Activated CD8-positive, alpha-beta T cell treated with anti-CD3 and anti-CD28 coated beads for 36 hours (primary cell): Measurements from ENCODE around the gene EHD4. TPM values are rescaled to one million over a fixed set of nuclear protein-coding genes. Genes with fewer than 3 reads are reported as not detected.

Experiments used
- ATAC-seq: fragments of 200-7000 bp; cut with Tn5 transposase; one replicate; pipeline ENCODE4 v1.10.0; 2021; ENCODE audit warnings: mild to moderate bottlenecking, moderate library complexity
- CTCF ChIA-PET: fragments of 350-600 bp; sonication (Branson Sonifier 250); formaldehyde crosslinking; loops from one replicate; lab custom pipeline; 2021; ENCODE audit warnings: antibody characterized with exemption; lab: Charles Lee
- POLR2A ChIA-PET: fragments of 350-600 bp; sonication (Branson Sonifier 250); formaldehyde crosslinking; loops from one replicate; lab custom pipeline; 2021; ENCODE audit warnings: antibody characterized with exemption; lab: Charles Lee
- DNase-seq: peaks from one replicate; pipeline ENCODE4 v3.0.0-alpha.2; 2020
- H3K27ac Mint-ChIP-seq: one replicate; pipeline ENCODE4 v1.8.0; 2021; ENCODE audit warnings: mild to moderate bottlenecking, mixed read lengths
- H3K27me3 Mint-ChIP-seq: one replicate; pipeline ENCODE4 v1.8.0; 2021; ENCODE audit warnings: mixed read lengths
- H3K36me3 Mint-ChIP-seq: one replicate; pipeline ENCODE4 v1.8.0; 2021; ENCODE audit warnings: low read depth, mixed read lengths
- H3K4me1 Mint-ChIP-seq: one replicate; pipeline ENCODE4 v1.8.0; 2021; ENCODE audit warnings: low read depth, mixed read lengths
- H3K4me3 Mint-ChIP-seq: one replicate; pipeline ENCODE4 v1.8.0; 2021; ENCODE audit warnings: mild to moderate bottlenecking, moderate library complexity, mixed read lengths
- H3K9me3 Mint-ChIP-seq: one replicate; pipeline ENCODE4 v1.8.0; 2021; ENCODE audit warnings: mixed read lengths
- intact Hi-C: fragments of 100-400 bp; cut with micrococcal nuclease; formaldehyde crosslinking; loops from one replicate; pipeline ENCODE4 v1.10.0; 2022
- total RNA-seq, 2 experiments: library from RNA; stranded (reverse); gene quantifications; one replicate each; pipeline ENCODE4 v1.2.3, GENCODE V29; 2021
- TF ChIP-seq, protein P1 (sequence below): fragments of 200-600 bp; IDR thresholded peaks from one replicate; pipeline ENCODE4 v1.8.0; 2022; ENCODE audit warnings: antibody characterized with exemption, mild to moderate bottlenecking

The EHD4 gene
- total RNA-seq, 2 experiments from 2014 or later, result 22.3 to 22.6 TPM

- ATAC-seq, result no peak
- intact Hi-C loops, result no loop called here
- ChIA-PET CTCF (interaction anchor here (0.7 to 1.4 kb wide), 2 partner anchors 103 to 108 kb away, joined by 3 read pairs; no protein-coding TSS in a partner anchor), POLR2A (interaction anchor here (0.7 kb wide), 1 partner anchor 98 kb away, joined by 3 read pairs; no protein-coding TSS in a partner anchor)
- H3K9me3 Mint-ChIP-seq, result no peaks in the 10 kb centered on the region
- H3K36me3 Mint-ChIP-seq, result no peaks in the 10 kb centered on the region
- TF ChIP-seq, protein P1, sequence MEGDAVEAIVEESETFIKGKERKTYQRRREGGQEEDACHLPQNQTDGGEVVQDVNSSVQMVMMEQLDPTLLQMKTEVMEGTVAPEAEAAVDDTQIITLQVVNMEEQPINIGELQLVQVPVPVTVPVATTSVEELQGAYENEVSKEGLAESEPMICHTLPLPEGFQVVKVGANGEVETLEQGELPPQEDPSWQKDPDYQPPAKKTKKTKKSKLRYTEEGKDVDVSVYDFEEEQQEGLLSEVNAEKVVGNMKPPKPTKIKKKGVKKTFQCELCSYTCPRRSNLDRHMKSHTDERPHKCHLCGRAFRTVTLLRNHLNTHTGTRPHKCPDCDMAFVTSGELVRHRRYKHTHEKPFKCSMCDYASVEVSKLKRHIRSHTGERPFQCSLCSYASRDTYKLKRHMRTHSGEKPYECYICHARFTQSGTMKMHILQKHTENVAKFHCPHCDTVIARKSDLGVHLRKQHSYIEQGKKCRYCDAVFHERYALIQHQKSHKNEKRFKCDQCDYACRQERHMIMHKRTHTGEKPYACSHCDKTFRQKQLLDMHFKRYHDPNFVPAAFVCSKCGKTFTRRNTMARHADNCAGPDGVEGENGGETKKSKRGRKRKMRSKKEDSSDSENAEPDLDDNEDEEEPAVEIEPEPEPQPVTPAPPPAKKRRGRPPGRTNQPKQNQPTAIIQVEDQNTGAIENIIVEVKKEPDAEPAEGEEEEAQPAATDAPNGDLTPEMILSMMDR, result no peak
- no peak overlapping the region for H3K4me3 Mint-ChIP-seq
- no peak overlapping the region for H3K27ac Mint-ChIP-seq
- DNase-seq, result no peak
- peaks cover 3% of the 10 kb centered on the region for H3K4me1 Mint-ChIP-seq
- peaks cover 5% of the 10 kb centered on the region for H3K27me3 Mint-ChIP-seq
Measured at GRCh38 chr15:41876007-41876406, 96.3 kb downstream of the EHD4 start.

DNA sequence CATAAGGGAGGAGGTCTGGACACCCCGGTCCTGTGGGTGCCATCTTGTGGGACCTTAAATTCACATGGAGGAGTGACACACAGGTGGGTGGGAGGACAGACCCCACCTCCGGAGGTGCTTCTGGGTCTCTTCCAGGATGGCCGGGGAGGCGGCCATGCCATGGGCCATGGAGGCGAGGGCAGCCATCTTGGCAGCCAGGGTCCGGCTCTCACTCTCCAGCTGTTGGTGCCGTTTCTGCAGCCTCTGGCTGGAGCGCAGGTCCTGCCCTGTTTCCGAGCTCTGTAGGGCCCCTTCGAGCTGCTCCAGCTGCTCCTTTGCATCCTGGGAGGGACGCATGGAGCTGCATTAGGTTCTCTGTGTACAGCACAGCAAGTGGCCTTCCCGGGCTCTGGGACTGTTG lies 97.6 kb downstream of the EHD4 start:
- Mint-ChIP-seq H3K9me3 (no peaks in the 10 kb centered on the region), H3K4me1 (peaks cover 9% of the 10 kb centered on the region), H3K4me3 (no peak overlapping the region), H3K27ac (no peak overlapping the region), H3K36me3 (no peaks in the 10 kb centered on the region), H3K27me3 (no peaks in the 10 kb centered on the region)
- ATAC-seq (no peak), DNase-seq (no peak)
- intact Hi-C loops, result no loop called here
- TF ChIP-seq, protein P1, result no peak
- ChIA-PET CTCF (interaction anchor here (0.6 to 1.2 kb wide), 2 partner anchors 30 to 95 kb away, joined by 4 to 5 read pairs; no protein-coding TSS in a partner anchor), POLR2A (interaction anchor here (0.7 kb wide), 1 partner anchor 62 kb away, joined by 3 read pairs; no protein-coding TSS in a partner anchor)

DNA sequence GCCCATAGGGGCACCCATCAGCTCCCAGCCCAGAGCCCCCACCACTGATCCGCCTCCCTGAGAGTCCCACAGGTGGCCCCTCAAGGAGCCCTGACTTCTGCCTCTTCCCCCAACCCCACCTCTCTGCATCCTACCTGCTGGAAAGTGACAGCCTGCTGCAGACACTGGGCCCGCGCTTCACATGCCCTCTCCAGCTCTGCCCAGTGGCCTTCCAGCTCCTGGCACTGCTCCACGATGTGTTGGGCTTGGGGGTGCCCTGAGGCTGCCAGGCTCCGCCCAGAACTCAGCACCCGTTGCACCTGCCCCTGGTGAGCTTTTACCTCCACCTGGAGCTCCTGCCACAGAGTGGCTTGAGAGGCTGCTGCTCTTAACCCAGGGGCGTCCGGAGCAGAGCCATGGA lies 98.6 kb downstream of the EHD4 start:
- DNase-seq (no peak), ATAC-seq (no peak)
- Mint-ChIP-seq H3K27me3 (no peaks in the 10 kb centered on the region), H3K4me3 (no peak overlapping the region), H3K36me3 (no peaks in the 10 kb centered on the region), H3K9me3 (no peaks in the 10 kb centered on the region), H3K4me1 (peaks cover 9% of the 10 kb centered on the region), H3K27ac (no peak overlapping the region)
- CTCF ChIA-PET, result no interaction called here
- intact Hi-C loops, result no loop called here
- POLR2A ChIA-PET, result no interaction called here
- TF ChIP-seq, protein P1, result no peak

- CTCF ChIA-PET, result no interaction called here
Measured at GRCh38 chr15:41872166-41872747, 100.1 kb downstream of the EHD4 start.

More at GRCh38 chr15:41872166-41872747, 100.1 kb downstream of the EHD4 start:
- no peak overlapping the region for H3K27ac Mint-ChIP-seq
- intact Hi-C loops, result no loop called here
- H3K9me3 Mint-ChIP-seq, result no peaks in the 10 kb centered on the region
- DNase-seq, result no peak
- POLR2A ChIA-PET, result no interaction called here
- TF ChIP-seq, protein P1, result no peak
- no peak overlapping the region for H3K4me3 Mint-ChIP-seq
- peaks cover 9% of the 10 kb centered on the region for H3K4me1 Mint-ChIP-seq
- no peaks in the 10 kb centered on the region for H3K36me3 Mint-ChIP-seq
- H3K27me3 Mint-ChIP-seq, result no peaks in the 10 kb centered on the region
- ATAC-seq, result no peak
